ENCODE results near the gene FAM114A2. TPM values are rescaled to one million over a fixed set of nuclear protein-coding genes. Genes with fewer than 3 reads are reported as not detected.

Gene FAM114A2
- polyA plus RNA-seq, 1 donor (not counting 4 experiments of a cell fraction or from before 2014, with no cell fraction given) = 16.3 TPM

DNA sequence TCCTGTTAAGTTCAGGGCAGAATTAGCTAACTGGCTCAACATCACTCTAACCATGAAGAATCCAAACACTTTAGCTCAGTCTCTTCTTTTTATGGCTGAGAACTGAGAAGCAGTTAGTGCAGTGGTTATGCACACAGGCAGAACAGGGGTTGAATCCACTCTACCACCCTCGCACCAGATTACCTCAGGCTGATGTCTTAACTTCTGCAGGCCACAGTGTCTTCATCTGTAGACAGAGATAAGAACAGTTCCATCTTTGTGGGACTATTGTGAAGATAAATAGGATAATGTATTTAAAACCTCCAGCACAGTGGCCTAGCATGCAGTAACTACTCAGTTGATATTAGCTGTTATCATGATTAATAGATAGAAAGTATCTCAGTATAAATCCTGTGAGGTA is 54.8 kb downstream of the FAM114A2 start:
- dilution Hi-C loops (cut with MboI; ENCODE audit: extremely low pct_ligation_motif_present, low sequenced_read_pairs) = no loop called here
- H3K4me1 ChIP-seq (ENCODE audit: control insufficient read depth, extremely low read depth, insufficient read depth, low read length) = peaks cover 10% of the 10 kb centered on the region
- FAIRE-seq (no peak), DNase-seq (ENCODE audit: low read depth, low spot score) (no peak)
- no peaks in the 10 kb centered on the region for H3K9me1 ChIP-seq (ENCODE audit: control insufficient read depth, extremely low read depth, insufficient read depth, low read length)
- H4K20me1 ChIP-seq (ENCODE audit: control insufficient read depth, extremely low read depth, insufficient read depth, low read length) = no peaks in the 10 kb centered on the region
- H3K4me2 ChIP-seq (ENCODE audit: control insufficient read depth, extremely low read depth, insufficient read depth, low read depth, low read length) = no peak overlapping the region
- no peaks in the 10 kb centered on the region for H3K79me2 ChIP-seq (ENCODE audit: control insufficient read depth, insufficient read depth, low read length)
- H3K36me3 ChIP-seq (ENCODE audit: control insufficient read depth in 2 of 2, extremely low read depth in 1 of 2, insufficient read depth in 2 of 2, low read length in 2 of 2) = no peaks in the 10 kb centered on the region
- H3K9ac ChIP-seq (ENCODE audit: control insufficient read depth, extremely low read depth, insufficient read depth, low read length) = no peak overlapping the region
- H2AFZ ChIP-seq (ENCODE audit: control insufficient read depth, low read length) = no peak overlapping the region
- no peak overlapping the region for H3K27ac ChIP-seq (ENCODE audit: control insufficient read depth, insufficient read depth, low read length)
- TF ChIP-seq, protein P1, sequence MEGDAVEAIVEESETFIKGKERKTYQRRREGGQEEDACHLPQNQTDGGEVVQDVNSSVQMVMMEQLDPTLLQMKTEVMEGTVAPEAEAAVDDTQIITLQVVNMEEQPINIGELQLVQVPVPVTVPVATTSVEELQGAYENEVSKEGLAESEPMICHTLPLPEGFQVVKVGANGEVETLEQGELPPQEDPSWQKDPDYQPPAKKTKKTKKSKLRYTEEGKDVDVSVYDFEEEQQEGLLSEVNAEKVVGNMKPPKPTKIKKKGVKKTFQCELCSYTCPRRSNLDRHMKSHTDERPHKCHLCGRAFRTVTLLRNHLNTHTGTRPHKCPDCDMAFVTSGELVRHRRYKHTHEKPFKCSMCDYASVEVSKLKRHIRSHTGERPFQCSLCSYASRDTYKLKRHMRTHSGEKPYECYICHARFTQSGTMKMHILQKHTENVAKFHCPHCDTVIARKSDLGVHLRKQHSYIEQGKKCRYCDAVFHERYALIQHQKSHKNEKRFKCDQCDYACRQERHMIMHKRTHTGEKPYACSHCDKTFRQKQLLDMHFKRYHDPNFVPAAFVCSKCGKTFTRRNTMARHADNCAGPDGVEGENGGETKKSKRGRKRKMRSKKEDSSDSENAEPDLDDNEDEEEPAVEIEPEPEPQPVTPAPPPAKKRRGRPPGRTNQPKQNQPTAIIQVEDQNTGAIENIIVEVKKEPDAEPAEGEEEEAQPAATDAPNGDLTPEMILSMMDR (optimal IDR thresholded peaks at IDR 0.05 in 1 of 3, IDR thresholded peaks at IDR 0.05 in 1 of 3, conservative IDR thresholded peaks at IDR 0.05 in 1 of 3; ENCODE audit: extremely low read depth in 1 of 3, insufficient read depth in 2 of 3, low read length in 3 of 3) = no peak
- TF ChIP-seq EZH2 (IDR thresholded peaks at IDR 0.05; ENCODE audit: low read length) = no peak
- H3K9me3 ChIP-seq (ENCODE audit: control insufficient read depth, low read depth, low read length) = no peaks in the 10 kb centered on the region
- no peaks in the 10 kb centered on the region for H3K27me3 ChIP-seq (ENCODE audit: control insufficient read depth, extremely low read depth, insufficient read depth, low read length)
- H3K4me3 ChIP-seq (ENCODE audit: control insufficient read depth in 2 of 3, extremely low read depth in 1 of 3, insufficient read depth in 2 of 3, low read depth in 1 of 3, low read length in 3 of 3) = no peak overlapping the region

DNA sequence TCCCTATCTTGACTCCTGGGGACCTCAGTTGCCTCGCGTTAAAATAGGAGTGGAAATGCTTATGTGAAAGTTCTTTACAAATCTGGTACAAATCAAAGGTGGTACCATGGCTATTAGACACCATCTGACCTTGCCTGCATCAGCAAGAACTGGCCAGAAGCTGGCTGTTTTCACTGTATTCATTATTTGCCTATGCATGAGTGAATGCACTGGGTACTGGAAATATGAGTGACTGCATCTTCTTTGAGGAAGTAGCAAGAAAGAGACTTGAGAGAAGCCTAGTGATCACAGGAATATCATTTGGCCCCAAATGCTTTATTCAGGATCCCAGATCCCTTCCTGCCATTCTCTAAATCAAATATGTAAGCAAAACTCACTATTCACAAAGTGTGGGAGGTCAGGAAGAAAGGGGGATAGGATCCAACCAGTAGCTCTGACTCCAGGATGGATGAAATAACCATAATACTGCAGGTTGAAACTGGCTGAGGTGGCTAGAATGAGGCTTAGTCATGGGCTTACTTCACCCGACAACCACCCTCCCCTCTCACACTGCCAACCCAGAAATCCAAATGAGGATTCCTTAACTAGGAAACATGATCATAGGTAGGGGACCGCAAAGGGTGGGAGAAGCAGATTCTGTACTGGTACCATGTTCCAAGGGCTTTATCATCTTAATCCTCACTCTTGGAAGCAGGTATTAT is 56.7 kb downstream of the FAM114A2 start:
- Histone ChIP-seq H2AFZ (ENCODE audit: control insufficient read depth, low read length) (no peak overlapping the region), H3K4me3 (ENCODE audit: control insufficient read depth in 2 of 3, extremely low read depth in 1 of 3, insufficient read depth in 2 of 3, low read depth in 1 of 3, low read length in 3 of 3) (no peak overlapping the region), H3K27me3 (ENCODE audit: control insufficient read depth, extremely low read depth, insufficient read depth, low read length) (no peaks in the 10 kb centered on the region), H3K9me1 (ENCODE audit: control insufficient read depth, extremely low read depth, insufficient read depth, low read length) (no peaks in the 10 kb centered on the region), H3K27ac (ENCODE audit: control insufficient read depth, insufficient read depth, low read length) (no peak overlapping the region), H3K79me2 (ENCODE audit: control insufficient read depth, insufficient read depth, low read length) (no peaks in the 10 kb centered on the region), H4K20me1 (ENCODE audit: control insufficient read depth, extremely low read depth, insufficient read depth, low read length) (no peaks in the 10 kb centered on the region), H3K4me1 (ENCODE audit: control insufficient read depth, extremely low read depth, insufficient read depth, low read length) (peaks cover 10% of the 10 kb centered on the region), H3K9ac (ENCODE audit: control insufficient read depth, extremely low read depth, insufficient read depth, low read length) (no peak overlapping the region), H3K9me3 (ENCODE audit: control insufficient read depth, low read depth, low read length) (no peaks in the 10 kb centered on the region), H3K4me2 (ENCODE audit: control insufficient read depth, extremely low read depth, insufficient read depth, low read depth, low read length) (no peak overlapping the region), H3K36me3 (ENCODE audit: control insufficient read depth in 2 of 2, extremely low read depth in 1 of 2, insufficient read depth in 2 of 2, low read length in 2 of 2) (no peaks in the 10 kb centered on the region)
- DNase-seq (ENCODE audit: low read depth, low spot score) (no peak), FAIRE-seq (peak; percentile 93)
- dilution Hi-C loops (cut with MboI; ENCODE audit: extremely low pct_ligation_motif_present, low sequenced_read_pairs) = no loop called here
- TF ChIP-seq, protein P1 (optimal IDR thresholded peaks at IDR 0.05 in 1 of 3, IDR thresholded peaks at IDR 0.05 in 1 of 3, conservative IDR thresholded peaks at IDR 0.05 in 1 of 3; ENCODE audit: extremely low read depth in 1 of 3, insufficient read depth in 2 of 3, low read length in 3 of 3) = no peak
- no peak for TF ChIP-seq EZH2 (IDR thresholded peaks at IDR 0.05; ENCODE audit: low read length)

All from keratinocyte (primary cell).